ENCODE results near the gene SEMA4F.

DNA sequence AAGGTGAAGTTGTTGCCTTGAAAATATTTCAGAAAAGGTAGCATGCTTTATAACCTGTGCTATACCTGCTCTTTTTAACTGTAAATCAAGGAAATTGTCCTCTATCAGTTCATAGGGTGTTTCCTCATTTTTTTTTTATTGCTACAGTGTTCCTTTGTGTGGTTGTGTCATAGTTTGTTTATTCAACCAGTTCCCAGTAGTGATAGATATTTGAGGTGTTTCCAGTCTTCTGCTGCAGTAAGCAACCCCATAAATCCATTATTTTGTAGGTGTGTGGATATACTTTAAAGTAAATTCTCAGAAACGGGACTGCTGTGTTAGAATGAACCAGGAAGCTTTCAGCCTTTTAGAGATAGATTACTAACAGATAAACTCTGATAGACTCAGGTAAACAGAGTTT lies 39.6 kb downstream of the SEMA4F start:
- TF ChIP-seq CTCF (IDR thresholded peaks at IDR 0.05) (no peak), POLR2A (IDR thresholded peaks at IDR 0.05) (no peak)
